Prostate gland (tissue), 2 donors: ENCODE results near the gene DMD.

Experiments used
- POLR2A ChIP-seq: fragments of 450-650 bp; IDR thresholded peaks from one replicate; pipeline ENCODE4 v1.6.1; 2016; ENCODE audit warnings: antibody characterized with exemption, mild to moderate bottlenecking
- POLR2AphosphoS5 ChIP-seq: sonication (generic); formaldehyde crosslinking; IDR thresholded peaks from one replicate; pipeline ENCODE4 v1.6.1; 2017; ENCODE audit warnings: antibody characterized with exemption
- TF ChIP-seq, protein P1 (sequence below), 4 experiments: fragments of 200-600 bp in 2 of 4; fragments of 450-650 bp in 2 of 4; sonication (generic) in 2 of 4; IDR thresholded peaks; 1 replicate in 3 of 4; 2 replicates in 1 of 4; pipeline ENCODE4 v1.5.1; 2016 to 2019; ENCODE audit warnings: antibody characterized with exemption in 4 of 4, mild to moderate bottlenecking in 2 of 4, moderate library complexity in 2 of 4

DNA sequence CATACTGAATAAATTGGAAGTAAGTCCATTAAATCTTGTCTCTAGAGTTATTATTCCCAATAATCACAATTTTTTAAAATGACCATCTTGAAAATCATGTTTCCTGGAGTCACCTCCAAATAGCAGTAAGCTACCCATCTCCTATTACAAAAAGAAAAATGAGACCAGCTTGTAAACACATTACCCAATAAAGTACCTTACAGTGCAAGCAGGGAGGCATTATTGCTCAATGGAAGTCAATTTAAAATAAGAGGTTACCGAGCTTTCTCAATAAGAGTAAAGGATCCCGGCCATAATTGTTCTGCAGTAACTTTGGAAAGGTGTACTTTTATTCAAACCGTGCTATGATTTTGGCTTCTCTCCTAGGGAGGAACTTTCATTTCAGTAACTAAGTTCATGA lies 78.0 kb downstream of the DMD start:
- TF ChIP-seq, protein P1, sequence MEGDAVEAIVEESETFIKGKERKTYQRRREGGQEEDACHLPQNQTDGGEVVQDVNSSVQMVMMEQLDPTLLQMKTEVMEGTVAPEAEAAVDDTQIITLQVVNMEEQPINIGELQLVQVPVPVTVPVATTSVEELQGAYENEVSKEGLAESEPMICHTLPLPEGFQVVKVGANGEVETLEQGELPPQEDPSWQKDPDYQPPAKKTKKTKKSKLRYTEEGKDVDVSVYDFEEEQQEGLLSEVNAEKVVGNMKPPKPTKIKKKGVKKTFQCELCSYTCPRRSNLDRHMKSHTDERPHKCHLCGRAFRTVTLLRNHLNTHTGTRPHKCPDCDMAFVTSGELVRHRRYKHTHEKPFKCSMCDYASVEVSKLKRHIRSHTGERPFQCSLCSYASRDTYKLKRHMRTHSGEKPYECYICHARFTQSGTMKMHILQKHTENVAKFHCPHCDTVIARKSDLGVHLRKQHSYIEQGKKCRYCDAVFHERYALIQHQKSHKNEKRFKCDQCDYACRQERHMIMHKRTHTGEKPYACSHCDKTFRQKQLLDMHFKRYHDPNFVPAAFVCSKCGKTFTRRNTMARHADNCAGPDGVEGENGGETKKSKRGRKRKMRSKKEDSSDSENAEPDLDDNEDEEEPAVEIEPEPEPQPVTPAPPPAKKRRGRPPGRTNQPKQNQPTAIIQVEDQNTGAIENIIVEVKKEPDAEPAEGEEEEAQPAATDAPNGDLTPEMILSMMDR (IDR thresholded peaks at IDR 0.05): no peak
- no peak for TF ChIP-seq POLR2A
- no peak for TF ChIP-seq POLR2AphosphoS5
